G401.6 (cell line): ENCODE results near the gene PTDSS2.

ENCODE experiments used
- FAIRE-seq: peaks from 2 replicates; lab custom pipeline; 2012; peaks lifted over from hg19 to GRCh38; lab: Jason Lieb, UNC

Gene PTDSS2

DNA sequence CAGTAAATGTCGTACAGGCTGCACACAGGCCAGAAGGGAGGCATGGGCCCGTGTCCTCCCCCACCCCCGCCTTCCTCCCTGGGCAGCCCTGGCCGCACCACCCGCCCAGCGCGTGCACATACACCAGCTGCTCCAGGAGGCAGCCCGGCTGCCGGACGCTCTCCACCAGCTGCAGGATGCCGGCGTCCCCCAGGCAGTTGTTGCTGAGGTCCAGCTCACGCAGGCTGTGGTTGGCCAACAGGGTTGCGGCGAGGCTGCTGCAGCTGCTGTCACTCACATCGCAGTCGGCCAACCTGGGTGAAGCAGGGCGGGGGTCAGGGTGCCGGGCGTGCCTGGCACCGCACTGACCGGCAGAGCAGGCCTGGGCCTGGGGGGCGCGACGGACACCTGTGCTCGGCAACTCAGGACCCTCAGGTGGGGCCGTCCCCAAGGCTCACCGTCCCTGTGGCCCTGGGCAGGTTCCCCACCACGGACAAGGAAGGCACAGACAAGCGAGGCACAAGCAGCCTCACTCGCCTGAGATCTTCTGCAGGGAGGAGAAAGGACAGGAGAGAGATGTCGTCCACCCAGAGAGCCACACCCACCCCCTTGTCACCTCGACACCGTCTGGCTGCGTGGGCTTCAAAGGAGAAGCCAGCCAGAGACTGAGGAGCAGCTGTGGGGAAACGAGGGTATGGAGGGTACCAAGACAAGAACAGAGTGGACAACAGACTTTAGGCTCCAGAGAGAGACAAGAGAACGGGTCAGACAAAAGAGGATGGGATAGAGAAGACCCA lies 44.9 kb downstream of the PTDSS2 start:
- FAIRE-seq: no peak

DNA sequence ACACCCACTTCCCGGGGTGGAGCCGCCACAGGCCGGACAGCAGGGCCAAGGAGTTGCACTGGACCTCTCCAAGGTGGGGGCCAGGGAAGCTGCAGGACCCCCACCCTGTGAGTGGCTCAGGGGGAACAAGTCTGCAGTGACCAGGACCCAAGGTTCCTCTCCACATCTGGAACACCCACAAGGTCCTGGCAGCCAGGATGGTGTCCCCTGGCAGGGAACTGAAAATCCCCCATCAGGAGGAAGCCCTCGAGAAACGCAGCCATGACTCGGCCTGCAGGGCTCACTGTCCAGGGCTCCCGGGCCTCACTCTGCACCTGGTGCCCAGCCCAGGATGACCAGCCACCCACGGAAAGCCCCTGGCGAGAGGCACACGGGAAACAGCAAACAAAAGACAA lies 45.5 kb downstream of the PTDSS2 start:
- FAIRE-seq: no peak

DNA sequence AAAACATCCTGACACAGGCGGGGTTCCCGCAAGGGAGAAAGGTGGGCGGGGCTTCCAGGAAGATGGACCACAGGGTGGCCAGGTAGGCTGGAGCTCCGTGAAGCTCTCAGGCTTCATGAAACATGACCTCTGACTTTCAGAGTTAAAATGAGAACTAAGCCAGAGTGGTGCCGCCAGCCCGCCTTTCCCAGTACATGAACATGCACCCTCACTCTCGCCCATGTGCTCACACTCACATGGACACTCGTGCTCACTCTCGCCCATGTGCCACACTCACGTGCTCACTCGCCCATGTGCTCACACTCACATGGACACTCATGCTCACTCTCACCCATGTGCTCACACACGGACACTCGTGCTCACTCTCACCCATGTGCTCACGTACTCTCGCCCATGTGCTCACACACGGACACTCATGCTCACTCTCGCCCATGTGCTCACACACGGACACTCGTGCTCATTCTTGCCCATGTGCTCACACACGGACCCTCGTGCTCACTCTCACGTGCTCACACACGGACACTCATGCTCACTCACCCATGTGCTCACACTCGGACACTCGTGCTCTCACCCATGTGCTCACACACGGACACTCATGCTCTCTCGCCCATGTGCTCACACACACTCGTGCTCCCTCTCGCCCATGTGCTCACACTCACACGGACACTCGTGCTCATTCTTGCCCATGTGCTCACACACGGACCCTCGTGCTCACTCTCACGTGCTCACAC lies 46.9 kb downstream of the PTDSS2 start:
- FAIRE-seq: no peak

DNA sequence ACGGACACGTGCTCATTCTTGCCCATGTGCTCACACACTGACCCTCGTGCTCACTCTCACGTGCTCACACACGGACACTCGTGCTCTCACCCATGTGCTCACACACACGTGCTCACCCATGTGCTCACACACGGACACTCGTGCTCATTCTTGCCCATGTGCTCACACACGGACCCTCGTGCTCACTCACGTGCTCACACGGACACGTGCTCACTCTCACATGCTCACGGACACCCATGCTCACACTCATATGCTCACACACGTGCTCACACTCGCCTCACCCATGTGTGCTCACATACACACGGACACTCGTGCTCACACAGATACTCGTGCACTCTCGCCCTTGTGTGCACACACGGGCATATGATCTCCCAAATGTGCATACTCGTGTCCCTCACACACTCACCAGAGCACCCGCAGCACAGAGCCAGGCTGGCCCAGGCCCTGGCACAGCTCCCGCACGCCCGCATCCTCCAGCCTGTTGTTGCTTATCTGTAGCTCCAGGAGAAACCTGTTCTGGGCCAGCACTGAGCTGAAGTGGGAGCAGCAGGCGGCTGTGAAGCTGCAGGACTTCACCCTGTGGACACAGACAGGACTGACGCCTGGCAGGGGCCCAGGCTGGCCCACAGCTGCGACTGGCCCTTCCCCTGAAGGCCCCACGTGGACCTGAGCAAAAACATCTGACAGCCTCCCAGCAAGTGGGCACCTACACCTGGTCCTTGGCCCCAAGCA lies 47.7 kb downstream of the PTDSS2 start:
- no peak for FAIRE-seq

DNA sequence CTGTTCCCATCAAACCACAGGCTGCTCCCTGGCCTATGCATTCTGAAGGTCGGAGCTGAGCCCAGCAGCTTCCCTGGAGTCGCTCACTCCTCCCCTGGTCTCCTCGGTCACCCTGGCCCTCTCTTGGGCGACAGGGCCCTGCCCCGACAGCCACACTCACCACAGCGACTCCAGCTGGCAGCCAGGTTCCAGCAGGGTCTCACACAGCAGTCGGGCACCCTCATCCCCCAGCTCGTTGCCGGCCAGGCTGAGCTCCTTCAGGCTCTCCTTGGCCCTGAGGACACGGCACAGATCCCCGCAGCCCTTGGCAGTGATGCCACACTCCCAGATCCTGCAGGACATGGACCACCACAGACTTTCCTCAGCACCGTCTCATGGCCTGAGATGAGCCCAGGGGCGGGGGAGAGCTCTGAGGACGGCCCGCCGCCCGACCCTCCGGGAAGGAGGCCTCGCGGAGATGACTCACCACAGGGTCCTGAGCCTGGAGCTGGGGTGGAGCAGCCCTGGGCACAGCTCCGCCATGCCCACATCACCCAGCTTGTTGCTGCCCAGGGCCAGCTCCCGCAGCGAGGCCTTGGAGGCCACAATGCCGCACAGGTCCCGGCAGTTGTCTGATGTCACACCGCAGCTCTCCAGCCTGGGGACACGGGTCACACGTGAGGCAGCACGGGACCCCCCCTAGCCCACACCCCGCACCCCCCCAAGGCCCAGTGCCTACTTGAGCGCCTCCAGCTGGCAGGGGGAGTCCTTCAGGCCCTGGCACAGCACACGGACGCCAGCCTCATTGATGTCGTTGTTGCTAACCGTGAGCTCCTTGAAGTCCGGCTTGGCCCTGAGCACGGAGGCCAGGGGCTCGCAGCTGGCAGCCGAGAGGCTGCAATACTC lies 48.5 kb downstream of the PTDSS2 start:
- FAIRE-seq: no peak

DNA sequence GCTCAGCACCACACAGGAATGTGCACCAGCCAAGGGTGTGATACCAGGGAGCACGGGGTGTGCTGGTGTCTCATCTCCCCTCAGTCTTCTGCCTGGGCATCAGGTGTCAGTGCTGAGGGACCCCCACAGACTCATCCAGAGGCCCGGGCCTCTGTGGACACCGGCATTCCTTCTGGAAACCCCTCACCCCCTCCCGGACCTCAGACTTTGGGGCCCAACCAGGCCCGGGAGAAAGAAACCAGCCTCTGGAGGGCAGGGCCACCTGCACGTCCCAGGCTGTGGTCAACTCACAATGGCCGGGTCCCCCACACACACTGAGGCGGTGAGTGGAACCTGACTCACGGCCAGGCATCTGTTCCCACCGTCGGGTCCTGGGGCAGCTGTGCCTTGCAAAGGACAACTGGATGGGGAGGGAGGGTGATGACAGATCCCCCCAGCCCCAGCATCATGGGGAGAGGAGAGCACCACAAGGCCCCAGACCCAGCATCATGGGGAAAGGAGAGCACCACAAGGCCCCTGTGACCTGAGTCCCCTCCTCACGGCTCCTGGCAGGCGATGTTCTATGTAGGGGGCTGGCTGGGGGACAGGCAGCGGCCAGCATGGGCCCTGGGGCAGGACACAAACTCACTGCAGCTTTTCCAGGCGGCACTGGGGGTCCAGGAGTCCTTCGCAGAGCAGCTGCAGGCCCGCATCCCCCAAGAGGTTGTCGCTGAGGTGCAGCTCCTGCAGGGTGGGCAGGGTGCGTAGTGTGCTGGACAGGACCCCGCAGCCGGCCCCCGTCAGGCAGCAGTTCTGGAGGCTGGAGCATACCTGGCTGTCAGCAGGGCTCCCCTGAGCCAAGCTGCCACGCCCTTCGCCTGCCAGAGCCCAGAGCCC lies 49.4 kb downstream of the PTDSS2 start:
- no peak for FAIRE-seq

DNA sequence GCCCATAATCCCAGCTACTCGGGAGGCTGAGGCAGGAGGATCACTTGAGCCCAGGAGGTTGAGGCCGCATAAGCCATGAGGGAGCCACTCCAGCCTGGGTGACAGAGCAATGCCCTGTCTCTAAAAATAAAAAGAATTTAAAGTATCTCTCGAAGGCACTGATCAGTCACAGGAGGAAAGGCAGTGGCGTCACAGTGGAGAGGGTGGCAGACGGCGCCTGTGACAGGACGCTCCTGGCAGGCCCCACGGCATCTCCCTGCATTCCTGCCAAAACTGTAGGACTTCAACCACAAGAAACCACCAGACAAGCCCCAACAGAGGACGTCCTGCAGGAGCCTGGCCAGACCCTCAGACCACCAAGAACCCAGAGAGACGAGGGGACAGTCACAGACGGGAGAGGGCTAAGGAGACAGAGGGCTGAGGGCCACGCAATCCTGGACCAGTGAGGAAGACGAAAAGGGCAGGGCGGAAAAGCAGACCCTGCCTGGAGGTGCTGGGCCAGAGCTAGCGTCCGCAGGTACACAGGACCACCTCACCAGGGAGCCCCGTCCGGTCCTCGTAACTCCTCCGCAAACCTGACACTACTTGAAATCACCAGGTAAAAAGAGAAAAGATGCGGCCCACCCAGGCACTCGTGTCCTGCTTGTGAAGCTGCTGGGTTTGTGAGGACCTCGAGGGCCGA lies 51.1 kb downstream of the PTDSS2 start:
- FAIRE-seq: no peak

DNA sequence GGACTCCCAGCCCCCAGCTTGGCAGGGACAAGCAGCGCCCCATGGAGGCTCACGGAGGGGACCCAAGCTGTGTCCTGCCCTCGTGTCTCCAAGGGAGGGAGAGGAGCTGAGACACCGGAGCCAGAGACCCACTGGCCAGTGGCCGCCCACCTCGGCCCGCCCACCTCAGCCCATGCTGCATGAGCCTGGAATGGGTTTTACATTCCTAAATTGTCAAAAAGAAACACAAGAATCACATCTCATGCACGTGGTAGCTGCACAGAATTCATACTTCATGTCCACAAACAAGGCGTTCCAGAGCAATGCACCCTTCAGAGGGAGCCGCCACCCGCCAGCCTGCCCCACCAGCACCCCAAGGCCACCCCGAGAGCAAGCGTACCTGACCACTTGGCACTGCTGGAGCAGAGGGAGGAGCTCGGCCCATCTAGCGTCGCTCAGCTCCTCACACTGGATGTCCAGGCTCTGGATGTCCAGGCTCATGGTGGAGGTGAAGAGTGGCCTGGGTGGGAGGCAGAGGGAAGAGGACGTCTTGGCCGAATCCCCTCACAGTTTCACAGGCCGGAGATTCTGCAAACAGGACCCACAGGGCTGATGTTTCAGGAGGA lies 51.7 kb downstream of the PTDSS2 start:
- no peak for FAIRE-seq

DNA sequence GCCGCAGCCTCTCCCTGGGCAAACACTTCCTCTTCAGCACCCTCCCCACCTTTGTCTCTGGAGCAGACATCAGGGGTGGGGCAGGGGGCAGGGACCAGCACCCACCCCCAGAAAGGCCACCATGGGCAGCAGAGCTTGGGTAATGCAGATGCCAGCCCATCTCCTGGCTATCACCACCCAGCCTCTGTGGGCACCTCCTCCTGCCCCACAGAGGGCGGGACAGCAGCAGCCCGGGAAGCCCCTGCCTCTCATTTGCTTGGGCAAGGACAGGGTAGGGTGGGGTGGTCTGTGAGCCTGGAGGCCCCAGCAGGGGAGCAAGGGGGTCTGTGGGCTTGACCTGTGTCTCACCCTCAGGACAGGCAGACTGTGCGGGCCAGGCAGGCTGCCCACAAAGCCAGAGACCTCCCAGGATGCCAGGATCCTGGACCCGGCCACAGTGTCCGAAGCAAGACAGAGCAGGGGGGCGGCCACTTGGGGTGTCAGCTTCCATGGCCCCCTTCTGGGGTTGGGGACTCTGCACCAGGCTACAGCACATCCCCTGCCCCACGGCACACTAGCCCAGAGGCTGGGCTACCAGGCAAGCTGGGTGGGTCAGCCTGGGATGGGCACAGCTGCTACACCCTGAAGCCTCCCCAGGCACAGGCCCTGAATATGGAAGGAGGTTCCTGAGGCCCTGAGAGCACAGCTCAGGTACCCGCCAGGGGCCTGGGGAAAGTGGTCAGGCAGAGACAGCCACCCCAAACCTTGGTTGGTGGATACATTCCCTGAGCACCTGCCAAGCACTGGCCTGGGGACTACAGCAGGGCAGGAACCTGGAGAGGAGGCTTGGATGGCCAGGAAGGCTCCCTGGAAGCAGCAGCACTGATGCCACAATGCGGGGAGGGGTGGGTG lies 52.5 kb downstream of the PTDSS2 start:
- no peak for FAIRE-seq

DNA sequence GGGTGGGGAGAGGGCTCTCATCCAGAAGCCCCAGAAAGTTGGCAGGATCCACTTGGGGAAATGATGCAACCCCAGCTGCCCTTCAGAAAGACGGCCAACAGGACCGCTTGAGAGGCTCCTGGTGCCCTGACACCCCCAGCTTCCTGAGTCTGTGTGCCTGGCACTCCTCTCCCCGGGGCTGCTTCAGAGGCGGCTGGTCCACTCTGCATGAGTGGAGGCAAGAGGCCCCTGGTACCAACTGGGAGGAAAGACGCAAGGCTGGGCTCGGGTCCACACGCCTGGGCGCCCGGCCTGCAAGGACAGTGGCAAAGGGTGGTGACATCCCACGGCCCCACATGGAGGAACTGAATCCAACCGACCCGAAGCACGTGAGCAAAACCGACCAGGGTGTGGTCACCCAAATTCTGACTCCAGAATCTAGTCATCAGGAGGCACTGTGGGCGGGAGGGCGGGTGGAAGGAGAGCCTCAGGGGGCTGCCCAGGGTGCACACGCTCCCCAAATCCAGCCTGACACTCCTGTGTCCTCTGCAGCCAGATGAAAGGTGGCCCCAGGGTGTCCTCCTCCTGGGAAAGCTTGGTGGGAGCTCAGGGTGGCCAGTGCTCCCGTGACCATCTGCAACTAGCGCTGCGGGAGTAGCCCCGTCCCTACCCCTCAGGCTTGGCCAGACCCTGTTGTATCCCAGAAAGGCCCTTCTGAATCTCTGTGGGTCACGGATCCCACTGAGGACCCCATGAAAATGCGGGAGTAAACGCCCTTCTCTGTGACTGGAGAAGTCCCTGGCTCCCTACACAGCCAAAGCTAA lies 53.3 kb downstream of the PTDSS2 start:
- no peak for FAIRE-seq

DNA sequence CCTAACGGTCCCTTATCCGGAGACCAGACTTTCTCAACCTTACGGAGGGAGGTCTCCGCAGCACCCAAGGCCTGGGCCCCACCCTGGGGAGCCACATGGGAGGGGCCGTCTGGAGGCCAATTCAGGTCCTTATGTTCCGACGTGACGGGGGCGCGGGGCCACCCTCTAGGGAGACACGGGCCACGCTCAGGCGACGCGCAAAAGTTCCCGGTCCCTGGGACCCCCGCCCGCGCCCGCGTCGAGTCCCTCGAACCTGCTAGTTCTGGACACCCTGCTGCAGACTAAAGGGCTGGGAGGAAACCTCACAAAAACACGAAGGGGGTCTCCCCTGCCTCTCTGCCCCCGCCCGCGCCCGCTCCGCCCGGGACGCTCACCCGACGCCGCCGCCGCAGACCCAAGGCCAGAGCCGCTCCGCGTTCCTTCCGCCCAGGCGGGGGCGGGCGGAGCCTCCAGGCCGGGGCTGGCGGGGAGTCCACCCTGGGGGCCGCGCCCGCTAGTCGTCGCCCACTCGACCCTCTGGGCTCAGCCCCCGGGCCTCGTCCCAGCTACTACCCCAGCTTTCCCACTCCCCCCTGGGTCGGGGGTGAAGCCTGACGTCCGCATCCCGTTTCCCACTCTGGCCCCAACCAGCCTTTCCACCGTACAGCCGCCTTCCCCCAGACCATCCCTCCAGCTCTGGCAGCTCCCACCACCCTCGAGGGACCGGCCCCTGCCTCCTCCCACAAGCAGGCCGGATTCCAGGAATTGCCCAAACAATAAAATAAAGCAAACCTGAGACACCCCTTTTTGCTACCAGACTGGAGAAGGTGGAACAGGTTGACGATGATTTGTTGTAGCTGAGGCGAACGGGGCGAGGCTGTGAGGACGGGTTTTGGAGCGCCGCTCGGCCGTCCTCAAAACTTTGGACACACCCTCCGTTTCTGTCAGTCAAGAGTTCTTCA lies 54.2 kb downstream of the PTDSS2 start:
- FAIRE-seq: no peak

DNA sequence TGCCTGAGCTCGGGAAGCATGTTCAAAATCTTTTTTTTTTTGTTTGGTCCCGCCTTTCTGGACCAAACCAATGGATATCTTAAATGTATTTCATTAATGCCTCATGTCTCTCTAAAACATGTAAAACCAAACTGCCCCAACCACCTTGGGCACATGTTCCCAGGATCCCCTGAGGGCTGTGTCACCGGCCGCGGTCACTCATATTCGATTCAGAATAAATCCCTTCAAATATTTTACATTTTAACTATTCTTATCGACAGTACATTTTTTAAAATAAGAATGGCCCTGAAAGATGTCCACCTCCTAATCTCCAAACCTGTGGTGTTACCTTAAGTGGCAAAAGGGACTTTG lies 54.9 kb downstream of the PTDSS2 start:
- FAIRE-seq: no peak

DNA sequence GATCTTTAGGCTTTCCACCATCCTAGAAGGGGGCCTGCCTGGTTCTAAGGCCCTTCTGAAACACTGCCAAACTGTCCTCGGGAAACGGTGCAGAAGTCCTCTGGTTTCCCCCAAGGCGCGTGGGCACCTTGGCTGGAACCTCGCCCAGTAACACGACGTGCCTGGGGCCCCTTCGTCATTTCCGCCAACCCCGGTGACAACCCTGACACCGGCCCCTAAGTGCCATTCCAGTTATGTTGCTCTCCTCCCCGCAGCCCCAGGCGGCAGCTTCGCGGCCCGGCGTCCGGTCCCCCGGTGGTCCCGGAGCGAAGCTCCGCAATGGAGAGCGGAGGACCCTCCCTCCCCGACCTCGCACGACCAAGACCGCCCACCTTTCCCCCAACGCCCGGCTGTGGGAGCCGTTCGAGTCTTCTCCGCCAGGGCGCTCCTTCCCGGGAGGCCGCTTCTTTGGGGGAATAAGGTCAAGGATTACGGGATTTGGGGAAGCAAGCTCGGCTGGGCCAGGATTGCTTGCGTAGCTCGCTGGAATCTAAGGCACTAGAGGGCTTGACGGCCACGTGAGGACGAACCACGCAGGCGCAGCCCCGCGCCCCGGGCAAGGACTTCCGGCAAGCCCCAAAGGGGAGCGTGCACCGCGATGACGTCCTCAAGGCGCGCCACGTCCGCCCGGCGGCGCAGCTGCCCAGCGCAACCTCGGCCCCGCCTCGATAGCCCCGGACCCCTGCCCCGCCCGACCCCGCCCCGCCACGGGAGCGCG lies 56.3 kb downstream of the PTDSS2 start:
- peak; percentile 30 for FAIRE-seq

DNA sequence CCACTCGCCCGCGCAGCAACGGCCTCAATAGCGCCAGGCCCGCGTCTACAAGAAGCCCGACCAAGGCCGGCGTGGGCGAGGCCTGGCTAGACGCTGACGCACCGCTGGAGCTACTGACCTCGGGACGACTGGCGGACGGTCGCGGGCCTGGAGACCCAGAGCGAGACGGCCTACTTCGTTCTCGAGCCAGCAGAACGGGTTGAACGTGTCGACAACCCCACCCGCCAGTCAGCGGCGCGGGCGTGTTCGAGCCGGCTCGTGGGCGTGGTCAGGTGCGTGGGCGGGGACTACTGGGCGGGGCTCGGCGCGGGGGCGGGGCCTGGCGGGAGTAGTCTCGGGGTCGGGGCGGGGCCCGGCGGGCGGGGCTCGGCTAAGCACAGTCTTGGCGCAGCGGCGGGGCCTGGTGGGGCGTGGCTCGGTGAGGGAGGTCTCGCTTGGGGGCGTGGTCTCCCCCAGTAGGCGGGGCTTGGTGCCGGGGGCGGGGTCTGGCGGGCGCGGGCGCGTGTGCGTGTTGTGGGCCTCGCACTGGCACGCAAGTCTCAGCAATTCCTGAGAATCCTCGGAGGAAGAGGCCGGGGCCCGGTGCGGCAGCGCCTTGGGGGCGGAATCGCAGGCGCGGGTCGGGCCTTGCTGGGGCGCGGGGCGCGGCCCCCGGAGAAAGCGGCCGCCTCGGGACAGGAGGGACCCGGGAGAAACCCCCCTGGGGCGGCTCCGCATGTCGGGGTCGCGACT lies 57.1 kb downstream of the PTDSS2 start, which contains the start of gene RNH1:
RNH1 (minus strand) TSS at position 248 of the 732 bp plus-strand sequence. CDS start 5,080 bp downstream, outside the sequence.
- FAIRE-seq: no peak

DNA sequence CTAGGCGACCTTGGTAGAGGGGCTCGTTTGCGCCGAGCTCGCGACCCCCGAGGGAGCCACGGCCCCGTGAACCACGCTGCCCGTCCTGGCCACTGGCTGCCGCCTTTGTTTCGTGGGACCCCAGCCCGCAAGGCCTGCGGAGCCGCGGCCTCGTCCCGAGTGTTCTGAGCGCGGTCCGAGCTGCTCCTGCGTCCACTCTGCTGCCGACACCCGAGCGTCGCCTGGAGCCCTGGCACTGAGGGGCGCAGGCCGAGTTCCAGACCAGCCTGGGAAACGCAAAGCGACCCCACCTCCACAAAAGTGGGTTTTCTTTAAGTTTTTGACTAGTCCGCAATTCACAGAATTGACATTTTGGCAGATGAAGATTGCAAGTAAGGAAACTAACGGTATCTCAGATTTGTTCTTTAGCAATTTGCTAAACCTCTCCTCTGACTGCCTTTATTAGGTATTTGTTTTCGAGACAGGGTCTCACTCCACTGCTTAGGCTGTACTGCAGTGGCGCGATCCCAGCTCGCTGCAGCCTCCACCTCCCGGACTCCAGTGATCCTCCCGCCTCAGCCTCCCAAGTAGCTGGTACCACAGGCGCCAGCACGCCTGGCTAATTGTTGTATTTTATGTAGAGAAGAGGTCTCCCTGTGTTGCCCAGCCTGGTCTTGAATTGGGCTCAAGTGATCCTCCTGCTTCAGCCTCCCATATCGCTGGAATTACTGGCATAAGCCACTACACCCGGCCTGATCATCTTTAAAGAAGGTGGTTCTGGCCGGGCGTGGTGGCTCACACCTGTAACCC lies 57.8 kb downstream of the PTDSS2 start:
- FAIRE-seq: no peak
